Mesangial cell (primary cell): Measurements from ENCODE around the gene ZBTB20. TPM values are rescaled to one million over a fixed set of nuclear protein-coding genes. Genes with fewer than 3 reads are reported as not detected.

Experiments
- total RNA-seq: library from RNA; depleted of rRNA; stranded (reverse); fragments of >200 nt; gene quantifications from 2 replicates; pipeline ENCODE4 v1.2.3, GENCODE V29; 2015

ZBTB20 gene
- total RNA-seq = 8.0 and 22.4 TPM in 2 replicates

DNA sequence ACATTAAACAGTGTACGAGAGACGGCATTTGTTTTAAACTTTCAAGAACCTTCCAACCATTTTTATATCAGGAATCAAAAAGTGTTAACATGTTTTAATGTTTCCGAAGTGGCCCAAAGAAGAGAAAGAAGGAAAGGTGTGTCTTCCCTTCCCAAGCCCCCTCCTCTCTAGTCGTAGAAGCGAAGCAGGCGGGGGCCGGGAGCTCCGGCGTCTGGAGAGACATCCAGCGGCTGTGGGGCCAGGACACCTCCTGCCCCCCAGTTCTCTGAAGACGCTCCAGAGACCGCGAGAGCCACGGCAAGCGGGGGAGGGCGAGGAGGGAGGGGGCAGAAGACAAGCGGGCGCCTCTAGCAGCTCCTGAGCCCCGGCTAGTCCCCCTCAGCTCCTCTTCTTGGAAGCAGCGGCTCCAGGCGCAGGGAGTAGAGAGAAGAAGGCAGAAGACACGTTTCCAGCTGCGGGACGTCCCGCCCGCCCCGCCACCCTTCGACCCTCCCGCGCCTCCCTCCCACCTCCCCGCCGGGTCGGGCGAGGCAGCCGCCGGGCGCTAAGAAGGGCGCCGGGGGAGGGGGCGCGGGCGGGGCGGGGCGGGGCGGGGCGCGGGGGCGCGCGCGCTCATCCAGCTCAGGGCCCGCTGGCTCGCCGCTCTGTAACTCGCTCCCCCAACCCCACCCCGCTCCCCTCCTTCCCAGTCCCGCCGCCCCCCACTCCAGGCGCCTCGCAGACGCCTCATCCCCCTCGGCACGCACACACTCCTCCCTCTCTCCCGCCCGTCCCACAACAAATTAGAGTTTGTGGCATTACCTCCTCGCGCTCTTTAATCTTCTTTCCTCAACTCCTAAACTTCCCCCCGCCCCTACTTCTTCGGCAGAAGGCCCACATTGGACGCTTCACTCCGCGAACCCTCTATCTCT, at the start of gene ZBTB20:
Gene ZBTB20, minus strand, starts transcription at position 871 of the 911 bp plus-strand sequence.

DNA sequence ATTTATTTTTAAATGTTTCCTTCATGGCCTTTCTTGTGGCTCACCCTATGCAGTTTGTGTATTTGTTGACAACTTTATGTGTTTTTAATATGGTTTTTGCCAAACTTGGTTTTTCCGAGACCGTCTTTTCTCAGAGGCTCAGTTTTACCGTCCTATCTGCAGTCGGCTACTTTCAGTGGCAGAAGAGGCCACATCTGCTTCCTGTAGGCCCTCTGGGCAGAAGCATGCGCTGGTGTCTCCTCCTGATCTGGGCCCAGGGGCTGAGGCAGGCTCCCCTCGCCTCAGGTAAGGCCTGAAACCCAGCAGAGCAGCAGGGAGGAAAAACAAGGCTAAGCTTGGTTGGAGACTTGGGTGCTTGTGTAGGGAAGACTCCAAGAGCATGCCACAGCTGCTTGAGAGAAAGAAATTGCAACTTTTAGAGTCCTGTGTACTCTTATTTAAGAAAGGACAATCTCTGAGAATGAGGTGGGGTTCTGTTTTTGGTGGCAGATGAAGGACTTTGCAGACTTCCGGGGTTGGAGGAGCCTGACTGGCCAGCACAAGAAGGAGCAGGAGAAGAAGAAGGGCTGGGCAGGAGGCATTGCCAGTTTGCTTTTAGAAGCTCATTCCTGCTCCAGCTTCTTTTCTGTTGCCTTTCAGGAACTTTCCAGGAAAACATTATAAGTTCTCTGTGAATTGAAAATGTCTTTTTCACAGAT, 853.1 kb downstream of the ZBTB20 start, which contains the start of gene TIGIT:
Gene TIGIT, plus strand, starts transcription at position 191 of the 698 bp plus-strand sequence. Its CDS starts 34 bp downstream, at position 225.

